WERI-Rb-1 (cell line): ENCODE data around the gene SUOX.

ENCODE experiments used
- DNase-seq: peaks from one replicate; pipeline ENCODE4 v3.0.0-alpha.2; 2020
- H3K27ac ChIP-seq: fragments of 250-450 bp; sonication (Bioruptor Pico); 2 replicates; pipeline ENCODE4 v1.5.1; 2020; ENCODE audit warnings: mild to moderate bottlenecking, moderate library complexity
- H3K27me3 ChIP-seq: fragments of 250-450 bp; sonication (Bioruptor Pico); 2 replicates; pipeline ENCODE4 v1.5.1; 2021; ENCODE audit warnings: mild to moderate bottlenecking, low read depth, moderate library complexity; ENCODE audit not compliant: insufficient read depth, severe bottlenecking
- H3K36me3 ChIP-seq: fragments of 250-450 bp; sonication (Bioruptor Pico); 2 replicates; pipeline ENCODE4 v1.5.1; 2020; ENCODE audit warnings: mild to moderate bottlenecking, moderate library complexity
- H3K4me3 ChIP-seq: 2 replicates; pipeline ENCODE4 v1.5.1; 2011; ENCODE audit warnings: low read depth, mild to moderate bottlenecking, control low read depth, low read length
- H3K9me3 ChIP-seq: fragments of 250-450 bp; sonication (Bioruptor Pico); 2 replicates; pipeline ENCODE4 v1.5.1; 2021; ENCODE audit warnings: mild to moderate bottlenecking, moderate library complexity; ENCODE audit not compliant: severe bottlenecking
- TF ChIP-seq, protein P1 (sequence below): IDR thresholded peaks from 2 replicates; pipeline ENCODE4 v1.5.1; 2011; ENCODE audit warnings: low read depth, mild to moderate bottlenecking, control low read depth, inconsistent platforms, low read length

Gene SUOX

DNA sequence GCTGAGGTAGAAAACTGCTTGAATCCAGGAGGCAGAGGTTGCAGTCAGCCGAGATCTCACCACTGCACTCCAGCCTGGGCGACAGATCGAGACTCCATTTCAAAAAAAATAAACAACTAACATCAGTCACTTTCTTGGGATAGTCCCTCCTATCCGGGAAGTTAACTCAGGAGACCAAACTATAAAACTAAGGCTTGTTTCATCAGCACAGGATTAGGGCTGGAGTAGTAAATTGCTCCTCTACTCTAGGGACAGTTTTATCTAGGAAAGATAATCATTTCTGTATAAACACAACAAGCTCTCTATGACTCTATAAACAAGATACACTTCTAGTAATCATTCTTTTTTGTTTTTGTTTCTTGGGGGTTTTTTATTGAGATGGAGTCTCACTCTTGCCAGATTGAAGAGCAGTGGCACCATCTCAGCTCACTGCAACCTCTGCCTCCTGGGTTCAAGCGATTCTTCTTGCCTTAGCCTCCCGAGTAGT, 56.4 kb downstream of the SUOX start:
- no peaks in the 10 kb centered on the region for H3K27me3 ChIP-seq
- H3K9me3 ChIP-seq: no peaks in the 10 kb centered on the region
- TF ChIP-seq, protein P1, sequence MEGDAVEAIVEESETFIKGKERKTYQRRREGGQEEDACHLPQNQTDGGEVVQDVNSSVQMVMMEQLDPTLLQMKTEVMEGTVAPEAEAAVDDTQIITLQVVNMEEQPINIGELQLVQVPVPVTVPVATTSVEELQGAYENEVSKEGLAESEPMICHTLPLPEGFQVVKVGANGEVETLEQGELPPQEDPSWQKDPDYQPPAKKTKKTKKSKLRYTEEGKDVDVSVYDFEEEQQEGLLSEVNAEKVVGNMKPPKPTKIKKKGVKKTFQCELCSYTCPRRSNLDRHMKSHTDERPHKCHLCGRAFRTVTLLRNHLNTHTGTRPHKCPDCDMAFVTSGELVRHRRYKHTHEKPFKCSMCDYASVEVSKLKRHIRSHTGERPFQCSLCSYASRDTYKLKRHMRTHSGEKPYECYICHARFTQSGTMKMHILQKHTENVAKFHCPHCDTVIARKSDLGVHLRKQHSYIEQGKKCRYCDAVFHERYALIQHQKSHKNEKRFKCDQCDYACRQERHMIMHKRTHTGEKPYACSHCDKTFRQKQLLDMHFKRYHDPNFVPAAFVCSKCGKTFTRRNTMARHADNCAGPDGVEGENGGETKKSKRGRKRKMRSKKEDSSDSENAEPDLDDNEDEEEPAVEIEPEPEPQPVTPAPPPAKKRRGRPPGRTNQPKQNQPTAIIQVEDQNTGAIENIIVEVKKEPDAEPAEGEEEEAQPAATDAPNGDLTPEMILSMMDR: no peak
- no peak overlapping the region for H3K27ac ChIP-seq
- no peak for DNase-seq
- no peaks in the 10 kb centered on the region for H3K36me3 ChIP-seq
- no peak overlapping the region for H3K4me3 ChIP-seq
